Fibroblast of lung (primary cell): ENCODE results near the gene THEMIS2.

ENCODE experiments used
- CTCF ChIP-seq, 2 donors: IDR thresholded peaks in 1 of 2; conservative IDR thresholded peaks in 1 of 2; 1 replicate in 1 of 2; 2 replicates in 1 of 2; pipeline ENCODE4 v1.5.1; 2011 to 2012; ENCODE audit warnings: low read length in 2 of 2, control low read depth in 1 of 2, inconsistent platforms in 1 of 2, low read depth in 1 of 2, mild to moderate bottlenecking in 1 of 2
- EZH2 ChIP-seq: IDR thresholded peaks from 2 replicates; pipeline ENCODE4 v1.5.1; 2012; ENCODE audit warnings: low read length, control low read depth, mild to moderate bottlenecking; ENCODE audit errors: missing control alignments

- TF ChIP-seq CTCF (conservative IDR thresholded peaks at IDR 0.05 in 1 of 2, IDR thresholded peaks at IDR 0.05 in 1 of 2; ENCODE audit: low read depth in 1 of 2, low read length in 2 of 2) (no peak), EZH2 (no peak)
Measured at GRCh38 chr1:27868932-27869718, 3.2 kb upstream of the THEMIS2 start.
